Head of caudate nucleus (tissue), 42 donors: ENCODE results near the gene ZMIZ1.

Source experiments
- DNase-seq, 42 donors: peaks; one replicate each; pipeline versions ENCODE4 v3.0.0 to v3.0.0-alpha.2; 2020 to 2021; ENCODE audit warnings: mixed read lengths in 7 of 42
- intact Hi-C: fragments of 100-400 bp; cut with DNase I; formaldehyde crosslinking; loops from one replicate; pipeline ENCODE4 v1.15.0; 2022

The ZMIZ1 gene

DNA sequence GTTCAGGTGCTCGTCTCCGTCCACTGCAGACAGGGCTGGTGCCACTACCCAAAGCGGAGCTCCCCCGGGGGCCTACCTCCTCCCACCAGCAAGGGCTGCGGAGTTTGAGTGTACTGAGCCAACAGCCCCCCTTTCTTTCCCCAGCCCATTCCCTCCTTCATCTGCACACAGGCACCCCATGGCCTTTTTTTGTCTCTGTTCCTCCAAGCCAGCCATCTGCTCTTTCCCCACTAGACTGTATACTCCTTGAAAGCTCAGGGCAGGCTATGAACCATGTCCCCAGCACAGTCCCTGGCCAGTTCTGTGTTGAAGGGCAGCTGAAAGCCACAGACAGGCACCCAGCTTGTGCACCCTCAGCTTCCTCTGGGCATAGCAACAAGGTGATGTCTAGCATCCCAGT, 99.4 kb downstream of the ZMIZ1 start:
- intact Hi-C loops: no loop called here
- no peak for DNase-seq

DNA sequence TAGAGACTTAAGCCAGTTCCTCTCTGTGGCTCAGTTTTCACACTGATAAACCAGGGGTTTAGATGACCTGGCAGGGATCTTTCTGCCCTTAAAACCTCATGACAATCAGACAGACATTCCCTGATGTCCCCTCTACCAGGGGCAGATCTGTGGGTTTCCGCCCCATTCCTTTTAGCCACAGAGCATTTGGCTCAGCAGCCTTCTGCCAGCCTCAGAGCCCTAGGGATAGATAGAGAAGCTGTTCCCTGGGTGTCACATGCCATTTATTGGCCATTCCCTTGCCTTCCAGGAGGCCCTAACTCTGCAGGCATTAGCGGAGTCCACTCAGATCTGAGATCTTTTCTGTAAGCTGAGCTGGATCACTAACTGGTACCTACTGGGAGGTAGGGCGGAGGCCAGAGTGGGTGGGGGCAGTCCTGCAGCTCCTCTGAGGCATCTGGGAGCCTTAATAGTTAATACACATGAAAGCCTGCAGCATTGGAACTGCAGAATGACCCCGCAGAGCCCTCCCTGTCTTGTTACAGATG, 101.5 kb downstream of the ZMIZ1 start:
- no peak for DNase-seq
- intact Hi-C loops: no loop called here

DNA sequence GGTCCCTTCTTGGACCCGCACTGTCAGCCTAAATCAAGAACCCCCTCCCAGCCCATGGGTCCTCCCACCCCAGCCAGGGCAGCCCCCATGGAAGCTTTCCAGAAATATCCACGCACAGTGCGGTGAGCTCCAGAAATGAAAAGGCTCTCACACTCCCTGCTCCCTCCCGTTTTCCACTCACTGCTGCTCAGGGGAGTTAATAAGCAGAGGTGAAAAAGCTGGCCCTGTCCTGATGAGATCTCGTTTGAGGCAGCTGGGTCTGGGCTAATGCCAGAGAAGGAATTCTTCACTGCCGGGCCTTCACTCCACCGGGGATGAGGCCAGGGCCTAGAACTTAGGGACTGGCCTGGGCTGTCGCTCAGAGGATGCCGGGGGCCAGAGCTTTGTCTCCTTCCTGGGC, 102.2 kb downstream of the ZMIZ1 start:
- intact Hi-C loops: no loop called here
- DNase-seq: no peak

DNA sequence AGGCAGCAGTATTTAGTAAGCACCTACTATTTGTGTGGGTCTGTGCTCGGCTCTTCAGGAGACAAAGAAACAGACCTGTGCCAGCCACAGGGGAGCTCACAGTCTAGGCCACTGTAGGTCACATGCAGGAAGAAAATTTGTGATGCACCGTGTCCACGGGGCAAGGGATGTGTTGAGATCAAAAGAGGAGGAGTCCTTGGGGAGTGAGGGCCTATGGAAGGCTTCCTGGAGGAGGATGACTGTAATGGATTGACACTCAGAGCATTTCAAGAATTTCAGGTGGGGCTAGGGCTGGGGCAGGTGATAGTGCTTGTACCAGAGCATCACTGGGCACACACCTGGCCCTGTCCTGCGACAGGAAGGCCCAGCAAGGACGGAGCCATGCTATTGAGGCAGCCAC, 102.7 kb downstream of the ZMIZ1 start:
- no peak for DNase-seq
- intact Hi-C loops: no loop called here

DNA sequence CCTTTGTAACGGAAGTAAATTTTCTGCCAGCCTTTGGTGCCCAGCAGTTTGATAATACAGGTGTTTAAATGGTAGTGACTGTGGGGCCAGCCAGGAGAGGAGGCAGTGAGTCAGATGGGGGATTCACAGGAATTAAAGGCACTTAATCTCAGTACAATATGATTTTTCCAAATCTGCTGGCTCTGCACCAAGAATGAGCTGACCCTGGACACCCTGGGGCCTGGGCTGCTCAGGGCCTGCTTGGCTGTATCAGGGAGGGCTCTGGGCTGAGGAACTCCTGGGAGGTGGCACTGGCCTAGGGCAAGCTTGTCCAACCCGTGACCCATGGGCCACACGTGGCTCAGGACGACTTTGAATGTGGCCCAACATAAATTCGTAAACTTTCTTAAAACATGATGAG, 104.1 kb downstream of the ZMIZ1 start:
- no peak for DNase-seq
- intact Hi-C loops: no loop called here

DNA sequence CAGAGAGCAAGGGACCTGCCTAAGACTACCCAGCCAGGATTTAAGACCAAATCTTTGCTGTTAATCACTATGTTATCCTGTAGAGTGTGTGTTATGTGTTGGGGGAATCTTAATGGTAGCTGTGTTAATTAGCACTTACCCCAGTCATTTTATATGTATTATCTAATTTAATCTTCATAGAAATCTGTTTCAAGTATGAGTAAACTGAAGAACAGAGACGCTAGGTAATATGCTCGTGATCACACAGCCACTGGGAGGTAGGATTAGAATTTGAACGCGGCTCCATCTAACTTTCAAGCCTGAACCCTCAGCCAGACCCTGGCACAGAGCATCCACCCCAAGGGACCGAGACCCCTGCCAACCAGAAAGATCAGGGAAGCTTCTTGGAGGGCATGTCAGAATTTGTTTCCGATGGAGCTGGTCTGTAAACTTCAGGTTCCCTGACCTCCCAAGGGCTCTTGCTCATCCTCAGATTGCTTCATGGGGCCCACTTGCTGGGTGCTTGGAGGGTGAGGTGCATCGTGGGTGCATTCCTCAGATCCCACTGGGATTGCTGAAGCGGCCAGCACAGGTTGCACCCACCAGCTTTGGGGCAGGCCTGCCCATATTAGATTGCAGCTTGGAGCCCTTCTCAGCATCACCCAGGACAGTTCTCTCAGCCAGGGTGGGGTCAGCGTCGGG, 105.0 kb downstream of the ZMIZ1 start:
- DNase-seq: no peak
- intact Hi-C loops: no loop called here

DNA sequence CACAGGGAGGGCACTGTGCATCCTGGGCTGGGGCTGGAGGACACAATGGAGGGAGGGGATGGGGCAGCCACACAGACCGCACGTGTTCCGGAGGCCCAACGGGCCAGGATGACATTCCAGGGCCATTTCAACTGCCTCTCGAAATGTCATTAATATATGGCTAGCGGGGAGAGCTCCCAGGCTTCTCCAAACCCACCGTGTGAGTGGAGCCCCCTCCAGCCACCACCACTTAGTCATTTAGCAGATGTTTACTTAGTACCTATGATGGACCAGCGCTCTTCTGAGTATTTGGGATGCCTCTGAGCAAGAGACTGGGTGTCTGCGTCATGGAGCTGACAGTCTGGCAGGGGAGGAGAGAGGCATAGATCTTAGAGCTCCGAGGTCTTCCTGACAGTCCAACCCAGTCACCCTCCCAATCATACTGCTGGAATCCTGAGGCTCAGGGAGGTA, 107.3 kb downstream of the ZMIZ1 start:
- intact Hi-C loops: no loop called here
- DNase-seq: peak in 4 of 42 donors; percentile 34 to 53 (median 40)

DNA sequence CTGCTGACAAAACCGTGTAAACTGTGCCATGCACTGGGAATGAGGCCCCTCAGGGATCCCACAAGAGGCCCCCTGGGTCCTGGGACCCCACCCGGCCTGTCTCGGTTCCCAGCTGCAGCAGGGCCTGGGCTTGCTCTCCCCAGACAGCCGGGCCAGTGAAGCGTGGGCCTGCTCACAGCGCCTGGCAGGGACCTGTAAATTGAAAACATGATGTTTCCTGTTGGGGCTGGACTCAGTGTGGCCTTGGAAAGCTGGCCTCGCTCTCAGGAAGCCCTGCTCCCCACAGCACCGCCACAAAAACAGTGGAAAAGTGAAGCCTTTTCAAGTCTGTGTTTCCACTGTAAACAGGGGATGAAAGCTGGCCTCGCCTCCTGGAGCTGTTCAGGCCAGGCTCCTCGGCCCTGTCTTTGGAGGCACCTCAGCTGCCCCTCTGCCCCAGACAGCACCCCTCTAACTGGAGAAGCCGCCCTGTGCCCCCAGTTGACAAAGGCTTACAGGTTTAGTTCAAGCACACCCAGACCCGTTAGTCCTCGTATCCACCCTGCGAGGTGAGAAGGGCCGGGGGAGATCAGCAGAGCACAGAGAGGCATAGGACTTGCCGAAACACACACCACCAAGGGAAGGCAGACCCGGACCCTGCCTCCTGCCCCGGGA, 108.3 kb downstream of the ZMIZ1 start:
- peak in 1 of 42 donors; percentile 34 for DNase-seq
- intact Hi-C loops: no loop called here

DNA sequence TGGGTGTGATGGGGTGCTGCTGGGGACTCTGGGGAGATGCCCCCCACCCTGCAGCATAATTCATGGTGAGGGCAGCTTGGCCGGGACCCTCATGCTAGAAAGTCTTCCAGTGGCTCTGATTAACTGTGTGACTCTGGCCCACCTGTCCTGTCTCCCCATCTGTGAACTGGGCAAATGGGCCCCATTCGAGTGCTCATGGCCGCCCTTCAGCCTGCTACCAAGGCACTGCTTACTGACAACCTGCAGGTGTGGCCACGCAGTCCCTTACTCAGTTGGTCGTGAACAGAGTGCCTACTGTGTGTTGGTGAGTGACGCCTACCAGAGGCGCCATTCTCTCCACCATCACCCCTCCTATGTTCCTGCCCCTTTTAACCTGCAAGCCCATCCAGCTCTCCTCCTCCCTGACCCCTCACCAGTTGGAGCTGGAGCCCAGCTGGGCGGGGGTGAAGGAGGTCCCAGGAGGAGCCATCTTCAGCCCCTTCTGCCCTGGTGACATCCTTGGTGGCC, 109.4 kb downstream of the ZMIZ1 start:
- intact Hi-C loops: no loop called here
- DNase-seq: no peak

DNA sequence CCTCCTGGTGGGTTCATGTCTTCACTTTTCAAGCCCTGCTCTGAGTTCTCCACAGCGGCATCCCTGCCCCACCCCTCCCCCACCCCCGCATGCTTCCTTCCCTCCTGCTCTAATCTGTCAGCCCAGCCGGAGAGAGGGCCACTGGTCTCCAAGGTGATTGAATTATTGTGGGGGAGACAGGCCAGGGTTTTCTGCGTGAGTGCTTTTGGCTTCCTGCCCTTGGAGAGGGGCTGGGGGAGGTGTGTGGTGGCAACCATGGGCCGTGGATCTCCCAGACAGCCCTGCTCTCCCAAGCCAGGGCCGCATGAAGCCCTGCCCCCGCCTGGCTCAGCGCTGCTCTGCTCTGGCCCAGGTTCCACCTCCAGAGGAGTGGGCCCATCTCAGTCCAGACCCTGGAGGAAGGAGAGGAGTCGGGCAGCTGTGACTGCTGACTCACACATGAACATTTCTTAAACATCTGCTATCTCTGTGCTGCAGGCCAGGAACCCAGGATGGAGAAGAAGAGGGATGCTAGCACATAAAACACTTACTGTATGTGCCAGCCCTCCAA, 109.9 kb downstream of the ZMIZ1 start:
- DNase-seq: peak in 14 of 42 donors; percentile 28 to 66 (median 44)
- intact Hi-C loops: no loop called here

DNA sequence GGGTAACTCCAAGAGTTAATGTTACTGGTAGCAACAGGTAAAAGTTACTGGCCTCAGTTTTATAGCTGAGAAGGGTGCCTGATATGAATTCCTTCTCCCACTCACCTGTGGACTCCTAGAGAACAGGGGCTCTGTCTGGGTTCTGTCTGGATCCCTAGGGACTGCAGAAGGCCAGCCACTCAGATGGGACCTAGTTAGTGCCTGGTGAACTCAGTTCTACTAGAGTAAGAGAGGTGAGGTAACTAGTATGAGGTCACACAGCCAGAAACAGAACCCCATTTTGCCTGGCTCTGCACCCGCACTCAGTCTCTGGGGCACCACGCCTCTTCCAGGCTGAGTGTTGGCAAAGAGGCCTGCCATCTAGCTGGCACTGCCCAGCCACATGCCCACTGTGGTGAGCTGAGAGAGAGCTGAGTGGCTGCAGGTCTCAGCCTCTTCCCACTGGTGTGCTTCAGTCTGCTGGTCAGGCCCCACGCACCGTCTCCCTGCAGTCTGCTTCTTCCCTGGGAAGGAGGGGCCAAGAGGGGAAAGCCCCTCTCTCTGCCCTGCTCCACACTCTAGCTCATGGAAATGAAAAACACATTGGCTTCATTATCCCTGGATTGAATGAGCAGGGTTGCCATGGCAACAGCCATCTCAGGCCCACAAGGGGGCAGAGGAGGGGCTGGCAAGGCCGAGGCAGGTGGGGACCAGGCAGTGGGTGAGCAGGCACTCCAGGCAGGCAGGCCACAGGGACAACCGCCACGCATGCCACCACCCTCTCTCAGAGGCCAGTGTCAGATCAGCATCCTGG, 110.6 kb downstream of the ZMIZ1 start:
- intact Hi-C loops: no loop called here
- DNase-seq: peak in 22 of 42 donors; percentile 27 to 72 (median 46)

DNA sequence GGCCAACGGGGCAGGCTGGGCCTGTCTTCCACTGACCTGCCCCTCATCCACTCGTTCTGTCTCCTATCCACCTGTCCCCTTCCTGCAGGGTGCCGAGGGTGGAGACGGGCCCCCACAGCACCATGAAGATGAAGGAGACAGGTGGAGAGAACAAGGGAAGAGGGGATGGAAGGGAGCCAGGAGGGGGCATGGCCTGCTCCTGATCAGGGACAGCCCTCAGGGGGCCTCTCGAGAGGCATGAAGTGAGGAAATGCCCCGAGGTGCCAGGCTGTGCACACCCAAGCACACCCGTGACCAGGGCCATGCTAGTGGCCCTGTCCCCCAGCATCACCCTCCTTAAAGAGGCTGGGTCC, 111.2 kb downstream of the ZMIZ1 start:
- DNase-seq: no peak
- intact Hi-C loops: no loop called here

DNA sequence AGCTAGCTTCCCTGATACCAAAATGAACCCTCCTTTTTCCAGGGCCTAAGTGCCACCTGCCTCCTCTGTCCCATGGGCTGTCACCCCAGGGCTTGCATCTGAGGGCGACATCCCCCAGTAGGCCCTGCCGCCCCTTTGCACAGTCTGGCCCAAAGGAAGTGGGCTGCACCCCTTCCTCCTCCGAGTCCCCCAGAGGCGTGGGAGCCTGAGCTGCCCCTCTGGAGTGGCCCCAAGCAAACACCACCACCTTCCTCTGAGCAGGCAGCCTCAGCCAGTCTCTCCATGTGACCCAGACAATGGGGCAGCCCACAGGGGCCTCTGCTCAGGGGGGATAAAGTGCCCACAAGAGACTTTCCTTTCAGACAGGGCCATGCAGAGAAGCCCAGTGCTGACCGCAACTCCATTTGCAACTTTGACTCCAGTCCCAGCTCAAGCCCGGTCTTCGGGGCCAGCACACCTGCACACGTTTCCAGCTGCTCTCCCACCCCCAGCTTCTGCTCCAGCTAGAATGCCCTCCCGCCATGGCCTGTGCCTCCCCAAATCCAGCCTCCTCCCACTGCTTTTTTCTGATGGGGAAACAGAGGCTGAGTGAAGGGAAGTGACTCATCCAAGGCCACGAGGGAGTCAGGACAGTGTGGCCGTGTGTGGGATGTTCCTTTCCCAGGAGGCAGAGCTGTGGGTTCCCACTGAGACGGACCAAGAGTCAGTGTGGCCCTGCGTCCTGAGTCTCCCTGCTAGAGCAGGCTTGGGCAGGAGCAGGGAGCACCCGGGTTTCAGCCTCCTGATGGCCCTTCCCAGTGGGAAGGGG, 111.9 kb downstream of the ZMIZ1 start:
- intact Hi-C loops: no loop called here
- no peak for DNase-seq

DNA sequence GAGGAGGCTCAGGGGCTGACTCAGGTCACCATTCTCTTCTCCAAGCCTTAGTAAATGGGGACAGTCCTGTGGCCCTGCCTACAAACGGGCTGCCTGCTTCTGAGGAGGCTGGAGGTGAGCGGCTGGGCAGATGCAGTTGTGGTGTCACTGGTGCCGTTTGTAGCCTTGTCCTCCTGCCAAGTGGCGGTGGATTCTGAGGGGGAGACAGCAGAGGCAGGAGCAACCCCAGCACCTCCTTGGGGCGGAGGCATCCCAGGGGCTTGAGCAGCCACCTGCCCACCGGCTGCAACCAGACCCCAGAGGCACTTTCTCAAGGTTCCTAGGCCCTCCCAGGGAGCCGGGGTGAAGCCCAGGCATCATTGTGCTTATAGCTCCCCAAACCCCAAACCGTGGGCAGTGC, 112.5 kb downstream of the ZMIZ1 start:
- no peak for DNase-seq
- intact Hi-C loops: no loop called here

DNA sequence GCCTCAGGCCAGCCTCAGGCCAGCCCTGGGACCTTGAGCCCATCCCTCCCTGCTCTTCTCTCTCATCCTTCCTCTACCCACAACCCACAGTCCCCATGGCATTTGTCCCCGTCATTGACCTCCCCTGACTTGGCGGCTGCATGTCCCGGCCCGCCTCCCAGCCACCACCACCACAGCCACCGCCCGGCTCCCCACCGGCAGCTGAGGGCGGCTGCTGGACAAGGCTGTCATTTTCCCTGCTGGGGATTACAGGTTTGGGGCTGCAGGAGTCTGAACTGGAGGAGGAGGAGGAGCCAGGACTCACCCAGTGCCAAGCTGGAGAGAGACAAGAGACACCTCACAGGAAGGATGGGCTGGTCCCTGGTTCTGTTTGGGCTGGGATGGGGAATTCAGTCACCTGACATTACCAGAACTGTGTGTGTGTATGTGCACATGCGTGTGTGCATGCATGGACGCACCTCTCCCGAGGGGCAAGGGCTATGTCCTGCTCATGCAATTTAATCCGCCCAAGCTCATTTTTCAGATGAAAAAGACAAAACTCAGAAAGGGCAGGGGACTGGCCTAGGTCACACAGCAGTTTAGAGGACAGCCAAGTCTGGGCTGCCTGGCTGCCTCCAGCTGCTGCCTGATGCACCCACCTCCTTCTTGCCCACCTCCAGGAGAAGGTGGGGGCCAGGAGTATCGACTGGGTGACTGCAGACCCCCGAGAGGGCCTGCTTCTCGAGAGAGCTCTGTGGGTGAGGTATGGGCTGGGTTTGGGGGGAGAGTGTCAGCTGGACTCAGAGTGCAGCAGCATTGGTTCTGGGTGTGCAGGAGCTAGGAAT, 113.1 kb downstream of the ZMIZ1 start:
- no peak for DNase-seq
- intact Hi-C loops: no loop called here

DNA sequence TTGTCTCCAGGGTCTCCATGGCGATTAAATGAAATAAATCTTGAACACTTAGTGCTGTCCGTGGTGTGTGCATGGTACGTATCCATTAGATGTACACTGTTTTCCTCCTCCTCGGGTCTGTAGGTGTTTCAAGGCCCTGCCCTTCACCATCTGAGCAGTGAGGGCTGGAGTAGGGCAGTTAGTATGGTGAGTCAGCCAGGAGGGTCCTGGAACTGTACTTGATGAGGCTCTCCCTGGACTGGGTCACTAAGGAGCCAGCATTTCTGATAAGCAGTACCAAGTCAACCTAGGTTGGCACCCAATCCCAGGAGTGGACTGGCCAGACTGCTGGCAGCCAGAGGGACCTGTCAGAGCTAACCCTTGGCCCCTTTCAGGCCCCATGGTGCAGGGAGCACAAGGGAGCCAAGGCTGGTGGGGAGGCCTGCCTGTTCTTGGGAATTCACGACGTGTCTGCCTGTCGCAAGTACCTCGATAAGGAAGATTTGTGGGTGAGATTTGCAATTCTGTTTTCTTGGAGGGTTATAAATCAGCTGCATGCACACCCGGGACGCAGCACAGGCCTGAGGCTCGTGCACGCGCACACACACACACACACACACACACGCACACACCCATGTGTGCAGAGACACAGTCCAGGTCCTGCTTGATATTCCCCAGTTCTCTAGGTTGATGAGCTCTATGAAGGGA, 114.2 kb downstream of the ZMIZ1 start:
- DNase-seq: no peak
- intact Hi-C loops: no loop called here

DNA sequence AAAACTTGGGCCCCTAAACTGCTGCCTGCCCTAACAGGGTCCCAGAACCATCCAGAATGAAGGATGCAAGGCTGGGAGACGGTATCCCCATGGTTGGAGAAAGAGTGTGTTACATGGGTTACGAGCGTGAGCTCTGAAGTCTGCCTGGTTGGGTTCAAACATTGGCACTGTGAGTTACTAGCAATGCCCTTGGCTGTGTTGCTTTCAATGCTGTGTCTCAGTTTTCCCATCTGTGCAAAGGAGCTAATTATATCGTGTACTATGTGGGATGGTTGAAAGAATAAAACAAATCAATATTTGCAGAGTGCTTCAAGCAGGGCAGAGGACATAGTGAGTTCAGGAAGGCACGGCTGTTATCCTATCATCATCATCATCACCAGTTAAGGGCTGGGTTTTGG, 114.7 kb downstream of the ZMIZ1 start:
- DNase-seq: no peak
- intact Hi-C loops: no loop called here
